ENCODE data around the gene STARD5.

DNA sequence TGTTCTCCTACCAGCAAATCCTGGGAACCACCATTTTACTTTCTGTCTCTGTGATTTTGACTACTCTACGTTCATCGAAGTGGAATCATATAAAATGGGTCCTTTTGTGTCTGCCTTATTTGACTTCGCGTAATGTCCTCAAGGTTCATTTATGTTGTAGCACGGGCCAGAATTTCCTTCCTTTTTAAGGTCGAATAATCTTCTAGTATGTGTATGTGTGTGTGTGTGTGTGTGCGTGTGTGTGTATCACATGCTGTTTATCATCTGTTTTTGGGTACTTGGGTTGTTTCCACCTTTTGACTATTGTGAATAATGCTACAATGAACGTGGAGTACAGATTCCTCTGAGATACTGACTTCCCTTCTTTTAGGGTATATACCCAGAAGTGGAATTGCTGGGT lies 35.3 kb downstream of the STARD5 start:
- TF ChIP-seq, protein P1, sequence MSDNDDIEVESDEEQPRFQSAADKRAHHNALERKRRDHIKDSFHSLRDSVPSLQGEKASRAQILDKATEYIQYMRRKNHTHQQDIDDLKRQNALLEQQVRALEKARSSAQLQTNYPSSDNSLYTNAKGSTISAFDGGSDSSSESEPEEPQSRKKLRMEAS (IDR thresholded peaks at IDR 0.05), result no peak
- no peak for TF ChIP-seq JUND (IDR thresholded peaks at IDR 0.05)
- TF ChIP-seq, protein P2, sequence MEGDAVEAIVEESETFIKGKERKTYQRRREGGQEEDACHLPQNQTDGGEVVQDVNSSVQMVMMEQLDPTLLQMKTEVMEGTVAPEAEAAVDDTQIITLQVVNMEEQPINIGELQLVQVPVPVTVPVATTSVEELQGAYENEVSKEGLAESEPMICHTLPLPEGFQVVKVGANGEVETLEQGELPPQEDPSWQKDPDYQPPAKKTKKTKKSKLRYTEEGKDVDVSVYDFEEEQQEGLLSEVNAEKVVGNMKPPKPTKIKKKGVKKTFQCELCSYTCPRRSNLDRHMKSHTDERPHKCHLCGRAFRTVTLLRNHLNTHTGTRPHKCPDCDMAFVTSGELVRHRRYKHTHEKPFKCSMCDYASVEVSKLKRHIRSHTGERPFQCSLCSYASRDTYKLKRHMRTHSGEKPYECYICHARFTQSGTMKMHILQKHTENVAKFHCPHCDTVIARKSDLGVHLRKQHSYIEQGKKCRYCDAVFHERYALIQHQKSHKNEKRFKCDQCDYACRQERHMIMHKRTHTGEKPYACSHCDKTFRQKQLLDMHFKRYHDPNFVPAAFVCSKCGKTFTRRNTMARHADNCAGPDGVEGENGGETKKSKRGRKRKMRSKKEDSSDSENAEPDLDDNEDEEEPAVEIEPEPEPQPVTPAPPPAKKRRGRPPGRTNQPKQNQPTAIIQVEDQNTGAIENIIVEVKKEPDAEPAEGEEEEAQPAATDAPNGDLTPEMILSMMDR (IDR thresholded peaks at IDR 0.05; ENCODE audit: low read depth, low read length, missing input control), result no peak
